IPS-18c (cell line): ENCODE results near the gene TNS1.

ENCODE experiments used
- H3K4me3 ChIP-seq: 2 replicates; pipeline ENCODE4 v1.7.0; 2013; ENCODE audit warnings: low read depth, mild to moderate bottlenecking, low read length, moderate library complexity; ENCODE audit not compliant: insufficient read depth
- H3K9me3 ChIP-seq: one replicate; pipeline ENCODE4 v1.6.1; 2013; ENCODE audit warnings: mild to moderate bottlenecking, low read length, moderate library complexity; ENCODE audit not compliant: control insufficient read depth, insufficient read depth

Gene TNS1

DNA sequence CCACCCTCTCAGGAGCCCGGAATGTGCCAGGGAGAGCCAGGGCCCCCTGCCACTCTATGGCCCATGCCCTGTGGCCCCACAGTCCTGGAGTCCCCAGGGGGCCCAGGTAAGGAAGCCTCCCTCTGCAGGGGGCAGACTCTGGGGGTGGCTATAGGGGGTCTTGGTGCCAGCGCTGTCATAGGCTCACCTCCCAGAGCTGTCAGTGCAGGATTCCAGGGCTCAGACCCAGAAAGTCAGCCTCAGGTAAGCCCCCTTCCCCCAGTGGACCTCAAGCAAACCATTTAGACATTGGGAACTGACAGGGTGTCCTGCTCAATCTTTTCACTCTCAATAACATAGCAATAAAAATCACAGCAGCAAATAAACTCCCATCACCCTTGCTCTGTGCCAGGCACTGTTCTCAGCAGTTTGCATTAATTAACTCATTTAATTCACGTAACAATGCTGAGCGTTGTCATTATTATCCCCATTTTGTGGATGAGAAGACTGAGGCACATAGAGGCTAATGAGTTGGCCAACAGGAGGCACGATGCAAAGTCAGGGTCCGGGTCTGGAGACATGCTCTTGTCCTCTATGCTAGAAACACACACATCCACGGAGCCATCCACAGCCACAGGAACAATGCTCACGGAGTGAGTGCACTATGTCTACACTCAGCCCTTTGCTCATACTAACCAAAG lies 79.6 kb downstream of the TNS1 start:
- no peak overlapping the region for H3K4me3 ChIP-seq

DNA sequence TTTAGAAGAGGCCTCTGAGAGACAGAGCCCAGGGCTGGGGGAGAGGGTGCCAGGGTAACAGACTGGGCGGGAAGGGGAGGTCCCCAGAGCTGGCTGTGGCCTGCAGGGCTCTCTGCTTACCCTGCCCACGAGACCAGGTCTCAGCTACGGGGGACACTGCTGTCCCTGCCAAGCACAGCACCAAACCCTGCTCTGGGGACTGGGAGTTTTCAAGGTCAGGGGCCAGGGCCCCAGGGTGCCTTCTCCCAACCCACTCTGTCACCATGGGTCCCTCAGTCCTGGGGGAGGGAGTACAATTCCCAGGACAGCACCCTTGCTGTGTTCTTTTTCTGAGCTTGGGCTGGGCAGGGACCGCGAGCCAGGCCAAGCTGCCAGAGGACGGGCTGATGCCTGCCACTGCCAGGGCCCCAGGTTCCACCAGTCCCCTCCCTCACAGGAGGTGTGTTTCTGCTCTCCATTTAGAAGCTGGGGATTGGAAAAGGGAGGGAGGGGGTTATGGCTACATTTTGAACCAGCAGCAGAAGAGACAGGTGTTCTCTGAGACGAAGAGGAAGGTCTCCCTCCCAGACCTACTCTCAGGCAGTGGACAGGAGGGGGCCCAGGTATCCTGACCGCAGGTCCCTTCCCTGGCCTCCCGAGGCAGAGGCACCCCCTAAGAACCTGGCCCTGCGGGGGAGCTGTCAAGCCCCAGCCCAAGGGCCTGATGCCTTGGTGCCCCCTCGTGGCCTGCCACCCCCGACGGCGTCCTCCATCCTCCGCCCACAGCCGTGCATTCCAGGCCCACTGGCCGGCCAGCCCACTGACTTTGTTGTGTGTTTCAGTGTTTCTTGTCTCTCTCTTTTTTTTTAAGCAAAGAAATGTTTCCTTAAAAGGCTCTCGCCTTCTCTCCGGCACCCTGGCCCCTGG lies 80.4 kb downstream of the TNS1 start:
- Histone ChIP-seq H3K9me3 (no peaks in the 10 kb centered on the region), H3K4me3 (no peak overlapping the region)

More for the DNA sequence above, 79.6 kb downstream of the TNS1 start:
- H3K9me3 ChIP-seq = no peaks in the 10 kb centered on the region

DNA sequence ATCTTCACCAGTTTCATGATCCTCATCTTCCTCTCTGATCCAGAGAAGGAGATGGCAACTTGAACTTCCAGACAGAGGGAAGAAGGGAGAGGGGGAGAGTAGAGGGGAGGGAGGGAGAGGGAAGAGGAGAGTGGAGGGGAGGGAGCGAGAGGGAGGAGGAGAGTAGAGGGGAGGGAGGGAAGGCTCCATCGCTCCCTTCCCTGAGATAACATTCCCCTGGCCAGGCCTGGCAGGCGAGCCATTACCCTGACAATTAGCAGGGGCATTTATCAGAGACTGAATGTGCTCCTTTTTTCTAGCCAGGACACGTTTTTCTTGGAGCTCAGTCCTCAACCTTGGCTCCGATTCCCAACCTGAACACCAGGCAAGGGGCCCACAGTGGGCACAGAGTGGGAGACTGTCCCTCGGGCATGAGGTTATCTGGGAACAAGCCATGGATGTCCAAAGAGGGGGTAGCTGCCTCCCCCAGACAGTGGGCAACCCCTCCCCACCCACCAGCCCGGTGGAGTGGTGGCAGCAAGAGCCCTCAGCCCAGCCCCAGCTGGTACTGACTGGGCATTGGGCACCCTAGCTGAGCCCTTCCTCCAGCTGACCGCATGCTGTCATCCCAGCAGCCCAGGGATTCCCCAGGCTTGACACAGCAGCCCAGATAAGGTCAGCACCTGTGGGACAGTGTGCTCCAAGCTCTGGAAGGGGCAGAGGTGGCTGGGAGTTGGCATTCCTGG lies 81.8 kb downstream of the TNS1 start:
- no peaks in the 10 kb centered on the region for H3K9me3 ChIP-seq
- H3K4me3 ChIP-seq = no peak overlapping the region

DNA sequence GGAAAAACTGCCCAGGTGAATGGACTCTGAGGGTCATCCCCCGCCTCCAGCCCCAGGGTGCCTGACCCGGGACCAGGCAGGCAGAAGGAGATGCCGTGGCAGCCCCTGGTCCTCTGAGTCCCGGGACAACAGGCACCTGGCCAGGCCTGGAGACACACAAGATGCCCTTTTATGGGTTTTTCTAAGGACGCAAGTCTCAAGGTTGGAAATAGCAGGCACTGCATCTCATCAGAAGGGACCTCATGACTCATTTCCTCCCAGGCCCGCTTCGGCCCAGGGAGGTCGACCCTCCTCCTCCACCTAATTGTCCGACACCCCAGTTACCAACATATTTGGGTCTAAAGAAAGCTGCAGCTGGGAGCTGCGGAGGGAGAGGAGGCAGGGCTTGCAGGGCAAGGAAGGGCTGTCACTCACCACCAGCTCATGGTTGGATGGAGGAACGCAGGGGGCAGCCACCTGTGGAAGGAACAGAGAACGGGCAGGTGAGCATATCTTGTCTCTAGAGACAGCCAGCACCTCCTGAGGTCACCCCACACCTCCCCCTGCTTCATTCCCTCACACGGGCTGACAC lies 82.9 kb downstream of the TNS1 start:
- H3K9me3 ChIP-seq = no peaks in the 10 kb centered on the region
- H3K4me3 ChIP-seq = peak overlapping the region; percentile 24; the same call in 1 of the 2 replicates

DNA sequence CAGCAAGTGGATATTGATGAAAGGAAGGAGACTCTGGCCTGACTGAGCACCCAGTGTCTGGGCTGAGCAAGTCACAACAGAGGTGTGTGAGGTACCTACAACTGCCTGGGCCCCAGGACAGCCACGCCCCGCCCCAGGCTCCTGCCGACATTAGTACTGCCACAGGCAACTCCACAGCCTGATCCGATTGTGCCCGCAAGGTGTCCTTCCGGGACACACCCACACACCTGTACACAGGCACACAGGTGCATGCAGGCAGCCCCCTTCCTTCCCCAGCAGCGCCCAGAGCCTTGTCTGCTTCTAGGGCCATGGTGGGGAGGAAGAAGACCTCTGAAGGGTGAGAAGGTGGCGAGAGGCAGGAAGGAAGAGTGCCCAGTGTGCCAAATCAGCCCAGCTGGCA lies 83.6 kb downstream of the TNS1 start:
- H3K4me3 ChIP-seq = no peak overlapping the region
- no peaks in the 10 kb centered on the region for H3K9me3 ChIP-seq

DNA sequence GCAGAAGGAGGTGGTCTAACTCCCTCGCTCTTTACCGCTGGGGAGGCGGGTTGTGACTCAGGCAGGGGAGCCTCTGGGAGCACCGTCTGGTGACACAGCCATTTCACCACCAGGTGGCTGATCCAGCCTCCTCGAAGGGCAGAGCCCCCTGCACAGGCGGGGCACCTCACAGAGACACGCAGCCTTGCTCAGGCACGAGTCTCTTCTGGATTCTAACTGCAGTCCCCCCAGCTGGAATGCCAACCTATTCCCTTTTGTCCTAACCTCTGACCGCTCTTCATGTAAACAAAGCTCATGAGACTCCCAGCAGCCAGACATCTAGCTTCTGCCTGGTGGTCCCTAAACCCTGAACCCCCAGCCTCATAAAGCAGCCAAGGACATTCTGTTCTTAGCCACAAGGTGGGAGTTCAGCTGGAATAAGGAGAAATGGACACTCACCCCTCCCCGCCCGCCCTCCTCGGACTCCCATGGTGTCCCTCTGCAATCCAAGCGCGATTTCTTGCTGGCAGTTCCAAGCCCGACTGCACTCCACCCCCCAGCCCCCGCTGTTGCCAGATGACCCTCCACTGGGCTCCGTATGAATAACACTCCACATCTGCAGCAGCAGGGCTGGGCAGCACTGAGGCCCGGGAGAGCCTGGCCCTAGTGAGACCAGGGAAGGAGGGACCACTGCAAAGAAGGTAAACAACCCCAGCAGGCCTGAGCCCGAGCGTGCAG lies 84.3 kb downstream of the TNS1 start:
- no peak overlapping the region; the same call in 1 of the 2 replicates for H3K4me3 ChIP-seq

DNA sequence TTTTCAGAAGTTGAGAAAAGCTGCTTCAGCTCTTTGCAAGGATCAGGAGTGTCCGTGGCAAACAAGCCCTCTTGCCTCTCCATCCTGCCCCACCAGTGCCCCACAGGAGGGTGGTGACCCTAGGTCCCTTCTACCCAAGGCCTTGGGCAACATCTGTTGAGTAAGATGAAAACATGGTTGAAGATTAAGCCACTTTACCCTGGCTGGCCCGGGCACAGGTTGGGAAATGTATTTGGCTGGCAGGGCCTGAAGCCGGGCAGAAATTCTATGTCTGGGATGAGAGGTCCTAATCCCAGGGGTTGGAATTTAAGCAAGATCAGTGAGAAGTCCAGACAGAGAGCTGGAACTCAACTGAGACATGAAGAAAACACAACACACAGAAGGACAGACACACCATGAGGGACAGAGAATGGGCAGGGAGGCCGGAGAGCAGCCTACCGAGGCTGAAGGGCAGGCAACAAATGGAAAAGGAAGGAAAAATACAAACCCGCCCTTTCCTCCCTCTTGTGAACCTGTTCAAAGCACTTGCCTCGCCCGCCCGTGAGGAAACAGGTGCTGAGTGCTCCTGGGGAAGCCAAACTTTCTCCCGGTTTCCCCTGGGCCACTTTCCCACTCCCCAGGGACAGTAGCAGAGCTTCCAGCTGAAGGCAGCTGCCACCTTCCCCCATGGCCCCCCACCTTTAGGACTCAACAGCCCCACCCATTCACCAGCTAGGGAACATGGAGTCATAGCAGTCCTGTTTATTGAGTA lies 86.1 kb downstream of the TNS1 start:
- H3K4me3 ChIP-seq = no peak overlapping the region
- H3K9me3 ChIP-seq = no peaks in the 10 kb centered on the region

More for the DNA sequence above, 84.3 kb downstream of the TNS1 start:
- no peaks in the 10 kb centered on the region for H3K9me3 ChIP-seq

DNA sequence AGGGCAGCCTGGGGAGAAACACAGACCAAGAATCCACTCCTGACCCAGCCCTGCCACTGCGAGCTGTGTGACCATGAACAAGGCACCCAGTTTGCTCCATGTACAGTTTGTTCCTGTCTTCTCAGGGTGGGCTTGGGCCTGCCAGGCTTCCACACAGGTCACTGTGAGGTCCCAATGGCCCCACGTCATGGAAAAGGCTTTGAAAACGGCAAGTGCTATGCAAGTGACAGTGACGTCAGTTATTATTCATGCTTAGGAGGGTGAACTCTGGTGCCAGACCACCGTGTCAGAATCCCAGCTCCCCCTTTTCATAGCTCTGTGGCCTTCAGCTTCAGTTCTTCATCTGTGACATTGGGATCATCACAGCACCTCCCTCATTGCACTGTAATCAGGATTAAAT lies 87.1 kb downstream of the TNS1 start:
- Histone ChIP-seq H3K4me3 (no peak overlapping the region), H3K9me3 (no peaks in the 10 kb centered on the region)

DNA sequence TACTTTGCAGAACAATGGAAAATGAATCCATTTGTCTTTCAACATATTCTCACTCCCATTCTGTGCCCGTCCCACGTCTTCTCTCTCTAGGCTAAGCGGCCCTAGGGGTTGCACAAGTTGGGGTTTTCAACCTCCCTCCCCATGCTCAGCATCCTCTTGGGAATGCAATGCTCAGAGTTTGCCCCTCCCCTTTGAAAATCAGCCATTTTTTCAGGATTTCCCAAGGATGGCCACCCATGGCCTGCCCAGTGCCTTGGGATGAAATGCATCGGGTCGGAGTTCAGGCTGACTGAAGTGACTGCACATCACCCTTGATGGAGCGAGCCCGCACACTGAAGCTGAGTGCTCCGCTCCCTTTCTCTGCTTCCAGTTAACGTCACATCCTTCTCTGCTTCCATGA lies 87.9 kb downstream of the TNS1 start:
- no peaks in the 10 kb centered on the region for H3K9me3 ChIP-seq
- no peak overlapping the region for H3K4me3 ChIP-seq

DNA sequence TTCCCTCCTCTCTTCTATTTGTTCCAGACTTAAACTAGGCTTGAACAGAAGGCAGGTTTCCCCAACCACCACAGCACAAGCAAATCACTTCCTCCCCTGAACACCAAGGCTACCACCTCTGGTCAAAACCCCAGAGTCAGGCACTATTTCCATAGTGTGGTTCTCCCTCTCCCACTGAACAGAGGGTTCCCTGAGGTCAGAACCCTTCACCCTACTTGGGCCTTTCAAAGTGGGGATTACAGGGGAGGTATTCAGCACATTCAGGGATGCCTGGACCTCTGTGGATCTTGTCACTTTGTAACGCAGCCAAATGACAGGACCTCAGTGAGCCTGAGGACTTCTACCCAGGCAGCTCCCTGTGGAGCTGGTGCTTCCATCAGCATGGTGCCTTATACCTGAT lies 88.7 kb downstream of the TNS1 start:
- Histone ChIP-seq H3K4me3 (no peak overlapping the region), H3K9me3 (no peaks in the 10 kb centered on the region)

DNA sequence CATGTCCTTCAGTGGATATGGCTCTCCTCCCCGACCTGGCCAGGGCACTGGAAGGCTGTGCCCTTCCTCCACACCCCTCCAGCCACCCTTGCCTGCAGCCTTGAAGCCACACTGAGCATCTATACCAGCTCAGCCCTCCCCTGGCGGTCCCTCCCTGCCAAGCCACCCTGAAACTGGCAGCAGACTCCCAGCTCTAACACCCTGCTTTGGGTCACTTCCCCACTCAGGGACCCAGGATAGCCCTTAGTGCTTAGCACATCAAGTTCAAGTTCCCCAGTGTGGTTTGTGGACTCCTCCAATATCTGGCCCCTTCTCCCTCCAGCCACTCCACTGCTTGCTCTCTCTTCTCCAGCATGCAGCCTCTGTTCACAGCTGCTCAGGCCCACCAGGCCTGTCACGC lies 89.4 kb downstream of the TNS1 start:
- no peak overlapping the region for H3K4me3 ChIP-seq
- no peaks in the 10 kb centered on the region for H3K9me3 ChIP-seq

DNA sequence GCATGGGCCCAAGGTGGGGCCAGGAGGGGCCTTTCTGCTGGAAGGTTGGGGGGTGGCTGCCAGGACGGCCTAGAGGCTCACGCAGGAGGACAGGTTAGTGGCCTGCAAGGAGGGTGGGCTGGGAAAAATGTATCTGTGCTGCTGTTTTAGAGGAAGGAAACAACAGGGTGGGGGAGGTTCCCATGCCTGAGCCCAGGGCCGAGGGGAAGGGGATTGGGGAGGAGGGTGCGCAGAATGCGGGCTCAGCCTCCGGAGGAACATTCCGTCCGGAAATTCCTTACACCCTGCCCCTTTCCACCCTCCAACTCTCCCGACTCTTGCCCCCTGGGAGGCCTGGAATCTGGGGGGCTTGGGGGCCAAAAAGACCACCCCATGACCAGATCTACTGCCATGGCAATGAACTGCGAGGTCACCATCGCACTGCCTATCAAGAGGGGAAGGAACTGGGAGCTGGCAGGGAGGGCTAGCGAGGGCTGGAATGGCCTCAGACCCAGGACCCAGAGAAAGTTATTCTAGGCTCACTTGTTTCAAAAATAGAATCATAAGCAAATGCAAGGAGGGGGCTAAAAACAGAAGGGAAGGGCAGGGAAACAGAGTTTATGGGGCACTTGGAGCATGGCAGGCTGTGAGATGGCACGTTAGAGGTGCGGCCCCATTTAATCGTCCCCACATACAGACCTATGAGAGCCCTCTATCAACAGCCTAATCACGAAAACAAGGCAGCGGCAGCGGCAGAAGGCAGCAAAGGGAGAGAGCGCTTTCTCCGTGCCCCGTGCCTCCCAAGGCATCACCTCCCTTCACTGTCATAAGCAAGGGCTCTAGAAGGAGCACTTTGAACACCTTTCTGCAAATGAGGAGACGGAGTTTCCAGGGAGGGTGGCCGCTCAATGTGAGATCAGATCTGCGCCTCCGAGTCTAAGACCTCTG lies 90.4 kb downstream of the TNS1 start:
- no peak overlapping the region for H3K4me3 ChIP-seq

DNA sequence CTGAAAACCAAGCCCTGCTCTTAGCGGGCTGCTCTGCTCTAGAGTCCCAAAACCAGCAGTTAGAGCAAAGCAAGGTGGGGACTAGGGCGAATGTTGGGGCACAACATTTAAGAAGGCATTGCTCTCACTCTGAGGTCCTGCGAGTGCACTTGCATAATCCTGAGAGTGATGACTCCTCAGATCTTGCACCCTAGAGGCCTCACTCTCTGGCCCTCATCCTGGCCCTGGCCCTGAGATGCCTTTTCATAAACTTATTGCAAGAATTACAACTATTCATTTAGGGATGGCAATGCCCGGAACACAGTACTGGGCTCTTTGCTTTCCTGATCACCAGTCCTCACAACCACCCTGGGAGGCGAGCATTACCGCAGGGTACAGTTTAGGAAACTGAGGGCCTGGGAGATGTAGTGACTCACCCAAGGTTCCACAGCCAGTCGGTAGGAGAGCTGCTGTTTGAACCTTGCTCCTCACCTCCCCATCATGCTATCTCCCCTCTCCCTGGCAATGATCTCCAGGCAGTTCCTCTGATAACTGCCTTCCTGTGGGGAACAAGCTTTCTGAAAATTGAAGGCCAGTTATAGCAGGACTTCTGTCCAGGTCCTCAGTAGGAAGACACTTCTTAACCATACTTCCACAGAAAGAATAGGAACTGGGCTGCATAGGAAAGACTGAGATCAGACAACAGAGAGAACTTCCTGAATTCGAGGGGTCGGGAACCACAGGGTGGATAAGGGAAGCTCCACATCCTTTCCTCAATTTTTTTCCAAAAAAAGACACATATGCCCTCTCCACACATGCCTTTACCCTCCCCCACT lies 91.3 kb downstream of the TNS1 start:
- H3K9me3 ChIP-seq = peaks cover 4% of the 10 kb centered on the region
- H3K4me3 ChIP-seq = no peak overlapping the region

More for the DNA sequence above, 90.4 kb downstream of the TNS1 start:
- peaks cover 2% of the 10 kb centered on the region for H3K9me3 ChIP-seq

DNA sequence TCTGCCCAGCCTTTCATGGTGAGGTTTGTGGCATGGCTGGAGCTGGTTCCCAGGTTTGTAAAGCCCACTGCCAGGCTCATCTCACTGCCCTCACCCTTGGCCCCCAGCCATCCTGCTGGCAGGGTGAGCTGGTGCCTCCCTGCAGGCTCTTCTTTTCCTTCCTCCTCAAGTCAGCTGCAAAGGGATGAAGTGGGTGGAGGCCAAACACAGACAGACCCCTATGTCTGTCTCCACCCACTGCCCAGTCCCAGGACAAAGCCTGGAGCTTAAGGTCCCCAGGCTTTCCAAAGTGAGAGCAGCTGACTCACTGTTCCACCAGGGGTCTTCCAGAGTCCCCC lies 92.0 kb downstream of the TNS1 start:
- Histone ChIP-seq H3K9me3 (peaks cover 4% of the 10 kb centered on the region), H3K4me3 (no peak overlapping the region)
